IPS-20b (cell line): Measurements from ENCODE around the gene NPAS2.

Source experiments
- H3K27ac ChIP-seq: one replicate; pipeline ENCODE4 v1.5.1; 2013; ENCODE audit warnings: low read length
- H3K27me3 ChIP-seq: 2 replicates; pipeline ENCODE4 v1.6.1; 2013; ENCODE audit warnings: mild to moderate bottlenecking, low read length, inconsistent platforms; ENCODE audit not compliant: insufficient read depth
- H3K36me3 ChIP-seq: 2 replicates; pipeline ENCODE4 v1.6.1; 2013; ENCODE audit warnings: low read depth, mild to moderate bottlenecking, inconsistent platforms, low read length, moderate library complexity; ENCODE audit not compliant: insufficient read depth
- H3K4me1 ChIP-seq: 2 replicates; pipeline ENCODE4 v1.6.1; 2013; ENCODE audit warnings: mild to moderate bottlenecking, control low read depth, inconsistent platforms, low read length, moderate library complexity; ENCODE audit not compliant: insufficient read depth
- H3K4me3 ChIP-seq: 2 replicates; pipeline ENCODE4 v1.5.1; 2013; ENCODE audit warnings: mild to moderate bottlenecking, low read length, inconsistent platforms
- H3K9ac ChIP-seq: 2 replicates; pipeline ENCODE4 v1.6.1; 2013; ENCODE audit warnings: low read depth, mild to moderate bottlenecking, inconsistent platforms, low read length, moderate library complexity
- H3K9me3 ChIP-seq: 2 replicates; pipeline ENCODE4 v1.6.1; 2013; ENCODE audit warnings: mild to moderate bottlenecking, low read depth, low read length, inconsistent platforms; ENCODE audit not compliant: insufficient read depth

The NPAS2 gene

DNA sequence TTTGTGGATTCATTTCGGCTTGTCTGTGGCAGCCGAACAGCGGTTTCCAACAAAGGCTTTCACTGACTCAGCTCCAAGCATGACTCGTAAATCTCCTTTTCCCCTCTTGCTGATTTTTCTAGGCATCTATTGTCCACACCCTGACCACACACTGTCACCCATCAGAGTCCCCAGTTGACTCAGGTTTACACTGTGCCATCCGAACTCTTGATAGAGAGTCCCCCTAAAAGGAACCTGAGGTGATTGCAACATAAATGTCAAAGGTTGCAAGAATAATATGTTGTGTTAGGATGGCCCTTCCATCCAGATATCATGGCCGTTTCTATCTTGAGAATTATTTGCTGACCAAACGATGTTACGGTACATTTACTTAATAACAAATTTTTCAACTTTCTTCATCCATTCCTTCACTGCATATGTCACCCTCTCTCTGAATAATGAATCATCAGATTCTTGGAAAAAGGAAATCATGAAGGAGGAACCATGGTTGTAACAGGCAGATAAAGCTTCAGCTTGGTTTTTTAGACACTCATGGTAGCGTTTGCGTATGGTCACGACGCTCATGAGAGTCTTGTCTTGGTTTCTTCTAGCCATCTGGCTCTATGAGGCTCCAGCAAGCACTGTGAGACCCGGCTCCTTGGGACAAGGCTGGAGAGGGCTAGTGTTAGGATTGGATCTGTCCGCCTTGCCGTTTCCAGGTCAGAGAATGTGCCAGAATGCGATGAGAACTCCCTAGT is 72.1 kb downstream of the NPAS2 start:
- Histone ChIP-seq H3K4me1 (peaks cover 9% of the 10 kb centered on the region; the same call in 1 of the 2 replicates), H3K4me3 (no peak overlapping the region), H3K27me3 (no peaks in the 10 kb centered on the region), H3K27ac (no peak overlapping the region), H3K9me3 (no peaks in the 10 kb centered on the region), H3K36me3 (no peaks in the 10 kb centered on the region), H3K9ac (no peak overlapping the region)

DNA sequence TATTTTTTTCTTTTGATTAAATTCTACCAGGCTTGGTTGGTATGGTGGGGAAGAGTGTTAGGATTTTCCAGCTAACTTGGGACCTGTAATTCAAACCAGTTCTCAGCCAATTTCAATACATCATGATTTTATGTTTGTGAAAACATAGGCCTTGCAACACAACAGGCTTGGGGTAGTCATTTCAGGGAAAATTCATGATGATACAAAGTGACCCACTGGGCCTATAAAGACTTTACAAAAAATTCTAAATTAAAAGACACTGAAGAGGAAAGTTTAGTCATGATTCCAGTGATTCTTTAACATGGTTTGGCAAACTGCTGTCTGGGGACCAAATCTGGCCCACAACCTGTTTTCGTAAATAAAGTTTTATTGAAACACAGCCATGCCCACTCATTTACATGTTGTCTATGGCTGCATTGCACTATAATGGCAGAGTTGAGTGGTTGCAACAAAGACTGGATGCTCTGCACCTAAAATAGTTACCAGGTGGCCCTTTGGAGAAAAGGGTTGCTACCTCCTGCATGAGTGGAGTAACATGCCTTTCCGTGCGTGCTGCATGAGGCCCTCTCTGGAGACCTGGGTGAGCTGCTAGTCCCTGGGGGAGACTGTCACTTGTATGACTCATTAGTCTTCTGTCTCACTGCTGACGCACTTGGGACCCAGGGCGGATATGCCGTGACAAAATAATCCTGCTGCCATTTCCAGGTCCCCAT is 73.6 kb downstream of the NPAS2 start:
- Histone ChIP-seq H3K9me3 (no peaks in the 10 kb centered on the region), H3K27me3 (no peaks in the 10 kb centered on the region), H3K36me3 (no peaks in the 10 kb centered on the region), H3K4me3 (no peak overlapping the region), H3K4me1 (peaks cover 6% of the 10 kb centered on the region; the same call in 1 of the 2 replicates), H3K27ac (no peak overlapping the region), H3K9ac (no peak overlapping the region)

DNA sequence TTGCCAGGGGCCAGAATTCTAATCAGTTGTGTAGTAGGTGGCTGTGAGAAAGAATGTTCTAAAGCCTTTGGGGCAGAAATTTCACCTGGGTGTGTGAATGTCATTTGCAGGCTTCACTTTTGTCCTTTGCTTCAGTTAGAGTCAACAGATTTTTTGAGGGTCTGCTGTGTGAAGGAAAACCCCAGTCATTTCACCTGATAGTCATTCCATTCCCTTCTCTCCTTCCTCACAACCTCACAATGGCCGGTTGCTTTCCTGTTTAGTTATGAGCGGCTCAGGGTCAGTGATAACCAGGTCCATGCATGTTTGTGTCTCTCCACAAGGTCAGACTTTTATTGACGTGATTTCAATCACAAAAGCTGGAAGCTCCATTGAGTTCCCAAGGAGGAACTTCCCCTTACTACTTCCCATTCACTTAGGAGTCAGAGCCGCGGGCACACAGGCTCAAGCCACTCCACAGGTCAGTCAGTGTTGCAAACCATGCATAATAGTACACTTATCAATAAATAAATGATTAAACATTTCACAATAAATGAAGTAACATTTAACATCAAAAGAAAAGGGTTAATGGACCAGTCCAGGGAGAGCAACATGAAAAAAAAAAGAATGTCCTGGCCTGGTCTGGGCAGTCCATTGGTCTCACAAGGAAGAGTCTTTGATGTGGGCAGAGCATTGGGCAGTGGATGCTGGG is 74.3 kb downstream of the NPAS2 start:
- H3K4me3 ChIP-seq: no peak overlapping the region
- H3K4me1 ChIP-seq: peaks cover 6% of the 10 kb centered on the region; the same call in 1 of the 2 replicates
- H3K9me3 ChIP-seq: no peaks in the 10 kb centered on the region
- H3K36me3 ChIP-seq: no peaks in the 10 kb centered on the region
- H3K27me3 ChIP-seq: no peaks in the 10 kb centered on the region
- no peak overlapping the region for H3K9ac ChIP-seq
- H3K27ac ChIP-seq: no peak overlapping the region

DNA sequence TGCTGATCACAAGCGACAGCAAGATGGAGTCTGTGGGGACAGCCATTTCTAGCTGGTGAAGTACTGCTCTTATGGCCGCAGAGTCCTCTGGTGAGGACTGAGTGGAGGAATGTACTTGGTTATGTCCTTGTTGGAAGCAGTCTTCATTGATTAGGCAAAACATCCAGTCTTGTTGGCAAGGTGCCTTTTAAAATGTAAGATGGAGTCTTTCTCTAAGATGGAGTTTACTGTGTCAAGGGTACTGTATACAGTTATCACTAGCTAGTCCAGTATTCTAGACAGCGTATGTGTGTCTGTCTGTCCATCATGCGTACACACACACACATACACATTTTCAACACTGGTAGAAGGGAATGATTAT is 74.8 kb downstream of the NPAS2 start:
- Histone ChIP-seq H3K27me3 (no peaks in the 10 kb centered on the region), H3K27ac (no peak overlapping the region), H3K9ac (no peak overlapping the region)

DNA sequence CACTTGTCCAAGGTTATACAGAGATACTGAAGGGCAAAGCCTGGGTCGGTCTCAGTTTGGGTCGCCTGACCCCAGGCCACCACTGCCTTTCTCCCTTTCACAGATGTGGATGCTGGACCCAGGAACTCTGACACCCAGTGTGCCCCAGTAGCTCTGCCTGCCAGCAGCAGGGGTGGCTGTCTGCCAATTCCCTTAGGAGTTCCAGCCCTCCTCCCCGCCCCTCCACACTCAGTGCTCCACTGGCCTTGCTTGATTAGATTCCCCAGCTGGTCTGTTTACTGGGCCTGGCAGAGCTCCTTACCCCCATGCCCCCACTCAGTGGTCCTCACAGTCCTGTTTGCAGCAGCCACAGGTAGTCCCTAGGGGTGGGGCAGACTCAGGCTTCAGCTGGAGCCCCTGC is 75.5 kb downstream of the NPAS2 start:
- no peak overlapping the region for H3K27ac ChIP-seq
- no peak overlapping the region for H3K4me3 ChIP-seq
- H3K36me3 ChIP-seq: no peaks in the 10 kb centered on the region
- H3K9me3 ChIP-seq: no peaks in the 10 kb centered on the region
- H3K27me3 ChIP-seq: no peaks in the 10 kb centered on the region
- H3K4me1 ChIP-seq: peaks cover 6% of the 10 kb centered on the region; the same call in 1 of the 2 replicates
- H3K9ac ChIP-seq: no peak overlapping the region

More for the DNA sequence above, 74.8 kb downstream of the NPAS2 start:
- Histone ChIP-seq H3K36me3 (no peaks in the 10 kb centered on the region), H3K4me1 (peaks cover 6% of the 10 kb centered on the region; the same call in 1 of the 2 replicates), H3K4me3 (no peak overlapping the region), H3K9me3 (no peaks in the 10 kb centered on the region)

DNA sequence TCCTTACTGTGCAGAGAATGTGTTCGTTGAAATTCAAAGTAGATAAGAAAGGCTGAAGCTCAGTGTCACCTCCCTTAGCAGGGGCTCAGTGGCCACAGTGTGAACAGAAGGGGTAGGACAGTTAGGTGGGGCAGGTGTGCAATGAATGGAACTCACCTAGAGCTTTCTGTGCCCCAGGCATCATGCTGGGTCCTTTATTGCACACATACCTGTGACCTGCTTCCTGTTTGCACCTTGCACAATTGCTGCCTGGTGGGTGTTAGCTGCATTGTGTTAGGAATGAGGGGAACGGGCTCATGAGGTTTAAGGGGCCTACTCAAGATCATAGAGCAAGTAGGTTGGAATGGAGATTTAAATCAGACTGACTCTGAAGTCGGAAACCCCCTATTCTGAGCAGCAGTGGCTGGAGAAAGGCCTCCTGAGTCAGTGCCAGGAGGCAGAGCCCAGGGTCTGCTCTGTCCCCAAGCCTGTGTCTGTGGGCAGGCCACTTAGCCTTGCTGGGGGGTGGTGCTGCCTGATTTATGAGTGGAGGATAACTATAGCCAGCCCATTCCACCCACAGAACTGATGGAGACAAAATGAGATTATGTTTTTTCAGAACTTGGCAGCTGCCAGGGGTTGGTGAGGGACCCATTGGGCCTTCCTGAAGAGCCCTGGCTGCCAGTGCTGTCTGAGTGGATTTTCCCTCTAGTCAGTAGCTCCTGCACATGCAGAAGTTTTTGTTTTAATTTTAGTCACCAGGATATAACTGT is 76.2 kb downstream of the NPAS2 start:
- Histone ChIP-seq H3K9ac (no peak overlapping the region), H3K9me3 (no peaks in the 10 kb centered on the region), H3K27ac (no peak overlapping the region), H3K4me3 (no peak overlapping the region), H3K27me3 (no peaks in the 10 kb centered on the region), H3K4me1 (peaks cover 6% of the 10 kb centered on the region; the same call in 1 of the 2 replicates), H3K36me3 (no peaks in the 10 kb centered on the region)

DNA sequence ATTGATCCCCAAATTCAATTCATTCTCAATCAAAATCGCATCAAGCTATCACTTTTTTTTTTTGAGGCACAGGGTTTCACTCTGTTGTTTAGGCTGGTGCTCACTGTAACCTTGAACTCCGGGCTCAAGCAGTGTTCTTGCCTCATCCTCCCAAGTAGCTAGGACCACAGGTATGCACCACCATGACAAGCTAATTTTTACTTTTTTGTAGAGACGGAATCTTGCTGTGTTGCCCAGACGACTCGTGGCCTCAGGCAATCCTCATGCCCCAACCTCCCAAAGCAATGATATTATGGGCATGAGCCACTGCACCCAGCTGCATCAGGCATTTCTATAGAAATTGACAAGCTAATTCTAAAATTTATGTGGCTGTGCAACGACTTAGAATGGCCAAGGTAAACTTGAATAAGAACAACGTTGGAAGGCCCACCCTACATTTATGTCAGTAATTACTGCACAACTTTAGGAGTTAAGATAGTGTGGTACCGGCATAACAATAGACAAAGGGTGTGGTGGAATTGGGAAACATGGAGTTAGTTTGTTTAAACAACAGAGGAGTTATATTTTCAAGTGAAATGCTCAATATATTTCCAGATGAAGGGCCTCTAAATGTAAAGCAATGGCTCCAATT is 78.2 kb downstream of the NPAS2 start:
- Histone ChIP-seq H3K27ac (no peak overlapping the region), H3K9me3 (no peaks in the 10 kb centered on the region), H3K4me3 (no peak overlapping the region), H3K27me3 (no peaks in the 10 kb centered on the region), H3K36me3 (no peaks in the 10 kb centered on the region), H3K9ac (no peak overlapping the region), H3K4me1 (peaks cover 6% of the 10 kb centered on the region; the same call in 1 of the 2 replicates)

DNA sequence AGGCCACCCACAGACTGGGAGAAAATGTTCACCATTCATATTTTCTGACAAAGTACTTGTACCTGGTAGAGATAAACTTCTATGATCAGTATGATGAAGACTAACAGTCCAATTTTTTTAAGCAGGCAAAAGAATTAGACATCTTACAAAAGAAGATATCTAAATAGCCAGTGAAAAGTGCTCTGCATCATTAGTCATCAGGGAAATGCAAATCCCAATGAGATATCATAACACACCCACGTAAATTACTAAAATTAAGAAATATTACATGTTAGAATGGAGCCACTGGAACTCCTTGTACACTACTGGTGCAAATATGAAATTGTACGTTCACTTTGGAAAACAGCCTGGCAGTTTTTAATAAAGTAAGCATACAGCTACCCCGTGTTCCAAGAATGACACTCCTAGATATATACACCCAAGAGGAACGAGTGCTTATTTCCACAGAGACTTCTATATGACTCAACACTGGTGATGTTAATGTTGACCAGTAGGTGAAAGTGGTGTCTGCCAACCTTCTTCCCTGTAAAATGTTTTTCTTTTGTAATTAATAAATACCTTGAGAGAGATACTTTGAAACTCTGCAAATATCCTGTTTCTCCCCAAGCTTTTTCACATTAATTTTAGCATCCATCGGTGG is 80.3 kb downstream of the NPAS2 start:
- Histone ChIP-seq H3K27me3 (no peaks in the 10 kb centered on the region), H3K27ac (no peak overlapping the region), H3K4me3 (no peak overlapping the region), H3K4me1 (peaks cover 9% of the 10 kb centered on the region), H3K9me3 (no peaks in the 10 kb centered on the region), H3K36me3 (no peaks in the 10 kb centered on the region), H3K9ac (no peak overlapping the region)

DNA sequence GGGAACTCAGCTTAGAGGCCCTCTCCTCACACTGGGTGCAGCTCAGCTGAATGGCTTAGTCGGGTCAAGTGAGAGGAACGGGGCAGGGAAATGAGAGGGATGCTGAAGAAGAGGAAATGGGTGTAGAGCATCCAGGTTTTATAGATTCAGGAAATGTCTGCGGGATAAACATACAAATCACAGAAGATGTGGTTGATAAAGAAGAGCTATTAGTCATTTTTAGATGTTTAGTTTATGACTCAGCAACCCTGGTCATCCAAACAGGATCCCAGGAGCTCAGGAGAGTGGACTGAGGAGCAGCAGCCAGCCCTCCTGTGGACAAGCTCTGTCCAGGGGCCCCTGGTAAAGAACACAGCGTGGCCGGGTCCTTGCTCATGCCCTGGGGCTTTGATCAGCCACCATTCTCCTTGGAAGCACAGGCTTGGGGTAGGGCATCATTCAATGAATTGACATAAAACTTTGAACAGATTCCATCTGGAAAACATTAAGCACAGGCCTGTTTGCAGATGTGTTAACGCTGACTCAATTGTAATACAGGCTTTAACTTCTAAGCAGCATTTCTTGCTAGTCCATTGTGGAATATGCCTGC is 83.0 kb downstream of the NPAS2 start:
- no peaks in the 10 kb centered on the region for H3K27me3 ChIP-seq
- no peak overlapping the region for H3K9ac ChIP-seq
- no peaks in the 10 kb centered on the region for H3K9me3 ChIP-seq
- H3K4me3 ChIP-seq: no peak overlapping the region
- H3K4me1 ChIP-seq: peaks cover 2% of the 10 kb centered on the region; the same call in 1 of the 2 replicates
- H3K36me3 ChIP-seq: no peaks in the 10 kb centered on the region
- no peak overlapping the region for H3K27ac ChIP-seq

DNA sequence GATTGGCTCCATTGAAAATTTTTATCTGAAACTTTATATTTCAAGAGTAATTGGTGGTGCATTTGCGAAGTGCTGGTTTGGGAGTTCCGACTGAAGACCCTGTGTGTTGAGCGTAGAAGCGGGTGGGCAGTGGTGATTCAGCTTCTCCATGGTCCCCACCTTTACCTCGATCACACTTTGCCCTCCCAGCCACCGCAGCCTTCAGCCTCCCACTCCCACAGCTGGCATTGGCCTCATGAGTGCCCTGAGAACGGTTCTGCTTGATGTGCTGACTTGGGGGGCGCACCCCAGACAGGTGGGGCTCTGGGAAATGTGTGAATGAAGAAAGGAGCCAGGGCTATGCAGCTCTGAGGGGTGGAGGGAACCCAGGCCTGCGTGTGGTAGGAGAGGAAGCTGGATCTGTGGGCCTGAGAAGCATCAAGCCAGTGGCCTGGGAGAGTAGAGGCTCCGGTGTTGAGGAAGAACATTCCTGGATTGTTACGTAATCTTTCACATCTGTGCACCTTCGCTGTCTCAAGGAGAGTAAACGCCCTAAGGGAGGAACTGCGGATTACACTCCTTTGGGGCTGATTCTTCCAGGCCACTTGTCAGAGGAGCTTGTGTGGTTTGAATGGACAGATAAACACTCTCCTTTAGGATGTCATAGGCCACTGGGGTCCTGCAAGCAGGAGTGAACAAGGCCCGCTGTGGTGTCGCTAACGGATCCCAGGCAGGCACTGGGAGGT is 83.8 kb downstream of the NPAS2 start:
- Histone ChIP-seq H3K36me3 (no peaks in the 10 kb centered on the region), H3K27me3 (no peaks in the 10 kb centered on the region), H3K4me3 (no peak overlapping the region), H3K27ac (no peak overlapping the region), H3K4me1 (peaks cover 2% of the 10 kb centered on the region; the same call in 1 of the 2 replicates), H3K9ac (no peak overlapping the region), H3K9me3 (no peaks in the 10 kb centered on the region)
